ENCODE measurements around the gene BOD1L1. TPM values are rescaled to one million over a fixed set of nuclear protein-coding genes. Genes with fewer than 3 reads are reported as not detected.

Gene BOD1L1
- total and polyA plus RNA-seq, 9 donors, result 21.2 to 41.6 (median 38.3) TPM

GRCh38 chr4:13542577-13543031 lies 84.9 kb downstream of the BOD1L1 start:
- Histone ChIP-seq H3K27me3 (peaks cover 16% of the 10 kb centered on the region), H3K4me3 (no peak overlapping the region), H3K9me3 (no peaks in the 10 kb centered on the region), H3K36me3 (no peaks in the 10 kb centered on the region), H3K27ac (no peak overlapping the region), H3K4me1 (ENCODE audit: insufficient read depth) (peaks cover 13% of the 10 kb centered on the region)
- DNase-seq, result no peak
- TF ChIP-seq CTCF (IDR thresholded peaks at IDR 0.05) (no peak), EP300 (IDR thresholded peaks at IDR 0.05) (no peak), POLR2A (IDR thresholded peaks at IDR 0.05) (no peak)
- intact Hi-C loops (cut with DNase I), result loop anchor here in 1 of 4 donors (10.0 kb wide), 1 partner anchor 688 kb away; no protein-coding TSS in a partner anchor
- 43 to 47% (median 47%) methylated on average over 27 of the region's 27 CpGs for WGBS, 3 donors

DNA sequence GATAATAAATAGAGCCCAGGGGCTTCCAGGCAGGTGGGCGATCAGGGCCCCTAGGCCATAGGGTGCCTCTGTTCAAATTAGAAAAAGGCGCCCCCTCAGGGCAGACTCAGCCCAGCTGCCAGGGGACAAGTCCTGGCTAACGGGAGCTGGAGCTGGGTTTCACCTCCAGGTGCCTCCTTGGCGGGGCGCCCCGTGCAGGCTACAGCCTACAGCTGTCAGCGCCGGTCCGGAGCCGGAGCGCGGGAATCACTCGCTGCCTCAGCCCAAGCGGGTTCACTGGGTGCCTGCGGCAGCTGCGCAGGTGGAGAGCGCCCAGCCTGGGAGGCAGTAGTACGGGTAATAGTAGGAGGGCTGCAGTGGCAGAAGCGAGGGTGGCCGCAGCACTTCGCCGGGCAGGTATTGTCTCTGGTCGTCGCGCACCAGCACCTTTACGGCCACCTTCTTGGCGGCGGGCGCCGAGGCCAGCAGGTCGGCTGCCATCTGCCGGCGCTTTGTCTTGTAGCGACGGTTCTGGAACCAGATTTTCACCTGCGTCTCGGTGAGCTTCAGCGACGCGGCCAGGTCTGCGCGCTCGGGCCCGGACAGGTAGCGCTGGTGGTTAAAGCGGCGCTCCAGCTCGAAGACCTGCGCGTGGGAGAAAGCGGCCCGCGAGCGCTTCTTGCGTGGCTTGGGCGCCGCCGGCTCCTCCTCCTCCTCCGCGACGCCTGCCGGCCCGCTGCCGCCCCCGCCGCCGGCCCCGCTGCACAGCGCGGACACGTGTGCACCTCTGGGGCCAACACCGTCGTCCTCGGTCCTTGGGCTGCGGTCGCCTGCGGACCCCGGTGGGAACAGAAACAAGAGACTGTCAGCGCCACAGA lies 85.6 kb downstream of the BOD1L1 start:
- H3K36me3 ChIP-seq, result no peaks in the 10 kb centered on the region
- no peak overlapping the region for H3K4me3 ChIP-seq
- no peak for DNase-seq
- H3K27ac ChIP-seq, result no peak overlapping the region
- intact Hi-C loops (cut with DNase I), result loop anchor here in 1 of 4 donors (10.0 kb wide), 1 partner anchor 687 kb away; no protein-coding TSS in a partner anchor
- 4 to 9% (median 6%) methylated on average over 61 to 79 of the region's 79 CpGs for WGBS, 3 donors
- H3K4me1 ChIP-seq (ENCODE audit: insufficient read depth), result peaks cover 13% of the 10 kb centered on the region
- H3K9me3 ChIP-seq, result no peaks in the 10 kb centered on the region
- peaks cover 19% of the 10 kb centered on the region for H3K27me3 ChIP-seq
- TF ChIP-seq CTCF (IDR thresholded peaks at IDR 0.05) (no peak), POLR2A (IDR thresholded peaks at IDR 0.05) (no peak), EP300 (IDR thresholded peaks at IDR 0.05) (no peak)

- Histone ChIP-seq H3K9me3 (no peaks in the 10 kb centered on the region), H3K27ac (no peak overlapping the region), H3K27me3 (peaks cover 22% of the 10 kb centered on the region), H3K4me1 (ENCODE audit: insufficient read depth) (peaks cover 13% of the 10 kb centered on the region), H3K36me3 (no peaks in the 10 kb centered on the region), H3K4me3 (no peak overlapping the region)
- 30 to 38% (median 33%) methylated on average over 10 of the region's 10 CpGs for WGBS, 3 donors
- intact Hi-C loops (cut with DNase I), result loop anchor here in 1 of 4 donors (10.0 kb wide), 1 partner anchor 686 kb away; no protein-coding TSS in a partner anchor
- no peak for DNase-seq
- TF ChIP-seq CTCF (IDR thresholded peaks at IDR 0.05) (no peak), EP300 (IDR thresholded peaks at IDR 0.05) (no peak), POLR2A (IDR thresholded peaks at IDR 0.05) (no peak)
Measured at GRCh38 chr4:13541176-13541604, 86.3 kb downstream of the BOD1L1 start.

DNA sequence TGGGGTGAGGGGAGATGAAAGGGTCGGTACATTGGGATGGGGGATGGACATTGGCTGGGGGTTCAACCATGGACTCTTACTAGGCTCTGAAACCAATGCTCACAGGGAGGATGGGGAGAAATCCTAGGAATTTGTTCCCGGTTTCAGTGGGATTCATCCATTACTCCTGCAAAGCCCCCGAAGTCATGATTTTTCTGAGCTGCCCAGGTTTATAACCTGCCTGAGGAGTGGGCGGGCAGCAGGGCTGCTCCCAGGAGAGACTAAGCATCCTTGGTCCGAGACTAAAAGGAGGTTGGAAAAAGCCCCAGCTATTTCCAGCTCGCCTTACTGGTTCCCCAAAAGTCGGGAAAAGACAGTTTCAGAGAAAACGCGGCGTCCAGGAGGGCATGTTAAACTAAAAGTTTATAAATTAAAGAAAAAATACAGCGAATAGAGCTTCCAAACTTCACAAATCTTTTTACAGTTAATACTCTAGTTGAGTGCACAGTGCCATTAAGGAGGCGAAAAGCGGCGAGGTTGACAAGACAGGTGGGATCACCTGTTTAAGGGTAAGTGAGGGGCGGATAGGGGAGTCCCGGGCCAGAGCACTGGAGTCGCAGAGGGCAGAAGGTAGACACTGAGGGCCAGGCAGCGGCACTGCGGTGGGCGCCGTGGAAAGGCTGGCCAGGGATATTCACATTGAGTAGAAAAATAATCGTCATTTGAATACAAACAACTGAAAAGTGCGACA lies 86.9 kb downstream of the BOD1L1 start:
- Histone ChIP-seq H3K27me3 (peaks cover 20% of the 10 kb centered on the region), H3K9me3 (no peaks in the 10 kb centered on the region), H3K27ac (no peak overlapping the region), H3K36me3 (no peaks in the 10 kb centered on the region), H3K4me1 (ENCODE audit: insufficient read depth) (peaks cover 13% of the 10 kb centered on the region), H3K4me3 (no peak overlapping the region)
- WGBS, 3 donors, result 14 to 23% (median 20%) methylated on average over 23 of the region's 23 CpGs
- no peak for TF ChIP-seq POLR2A (IDR thresholded peaks at IDR 0.05)
- no peak for TF ChIP-seq CTCF (IDR thresholded peaks at IDR 0.05)
- no peak for TF ChIP-seq EP300 (IDR thresholded peaks at IDR 0.05)
- no peak for DNase-seq
- intact Hi-C loops (cut with DNase I), result loop anchor here in 1 of 4 donors (10.0 kb wide), 1 partner anchor 686 kb away; no protein-coding TSS in a partner anchor

All from ovary (tissue), 9 donors.